ENCODE measurements around the gene PBX1.

GRCh38 chr1:164781972-164782371, 223.0 kb downstream of the PBX1 start:
- no peak for TF ChIP-seq EZH2phosphoT487 (IDR thresholded peaks at IDR 0.05; ENCODE audit: unreplicated experiment)
- no peak for TF ChIP-seq CTCF (conservative IDR thresholded peaks at IDR 0.05; ENCODE audit: low read depth in 2 of 2)

Measured in GM23338 (cell line).